GM20431 (cell line): Measurements from ENCODE around the gene ITIH3.

Experiments used
- in situ Hi-C: fragments of 300-500 bp; cut with MseI, MboI; formaldehyde crosslinking; loops from one replicate; pipeline ENCODE4 v1.15.0; 2020; ENCODE audit warnings: low sequenced_read_pairs; ENCODE audit not compliant: unreplicated experiment

ITIH3 gene

DNA sequence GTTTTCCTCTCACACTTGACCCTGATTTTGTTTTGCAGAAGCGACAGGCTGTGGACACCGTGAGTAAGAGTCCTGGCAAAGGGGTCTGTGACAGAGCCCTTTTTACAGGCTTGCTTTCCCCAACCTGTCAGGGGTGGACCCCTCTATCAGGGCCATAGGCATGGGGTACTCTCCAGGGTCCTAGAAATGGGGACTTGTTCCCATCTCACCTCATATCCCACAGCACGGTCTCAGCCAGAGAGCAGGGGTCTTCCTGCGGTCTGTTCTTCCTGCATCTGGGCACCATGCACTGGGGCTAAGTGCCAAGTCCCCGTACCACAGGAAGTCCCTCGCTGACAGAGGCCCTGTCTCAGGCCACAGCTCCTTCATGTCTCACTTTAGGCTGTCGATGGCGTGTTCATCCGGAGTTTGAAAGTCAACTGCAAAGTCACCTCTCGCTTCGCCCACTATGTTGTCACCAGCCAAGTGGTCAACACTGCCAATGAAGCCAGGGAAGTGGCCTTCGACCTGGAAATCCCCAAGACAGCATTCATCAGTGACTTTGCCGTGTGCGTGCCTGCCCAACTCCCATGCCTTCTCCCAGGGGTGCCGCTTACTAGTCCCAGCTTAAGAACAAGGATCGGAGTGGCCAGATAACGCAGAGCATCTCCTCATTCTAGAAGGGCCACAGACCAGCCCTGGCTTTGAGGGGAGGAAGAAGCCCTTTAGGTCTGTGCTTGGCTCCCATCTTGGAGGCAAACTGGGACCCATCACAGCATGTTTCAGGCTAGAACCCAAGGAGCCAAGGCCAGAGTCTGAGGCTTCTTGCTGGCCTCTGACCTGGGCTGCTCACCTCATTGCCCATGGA is 16.4 kb upstream of the ITIH3 start:
- in situ Hi-C loops = no loop called here

DNA sequence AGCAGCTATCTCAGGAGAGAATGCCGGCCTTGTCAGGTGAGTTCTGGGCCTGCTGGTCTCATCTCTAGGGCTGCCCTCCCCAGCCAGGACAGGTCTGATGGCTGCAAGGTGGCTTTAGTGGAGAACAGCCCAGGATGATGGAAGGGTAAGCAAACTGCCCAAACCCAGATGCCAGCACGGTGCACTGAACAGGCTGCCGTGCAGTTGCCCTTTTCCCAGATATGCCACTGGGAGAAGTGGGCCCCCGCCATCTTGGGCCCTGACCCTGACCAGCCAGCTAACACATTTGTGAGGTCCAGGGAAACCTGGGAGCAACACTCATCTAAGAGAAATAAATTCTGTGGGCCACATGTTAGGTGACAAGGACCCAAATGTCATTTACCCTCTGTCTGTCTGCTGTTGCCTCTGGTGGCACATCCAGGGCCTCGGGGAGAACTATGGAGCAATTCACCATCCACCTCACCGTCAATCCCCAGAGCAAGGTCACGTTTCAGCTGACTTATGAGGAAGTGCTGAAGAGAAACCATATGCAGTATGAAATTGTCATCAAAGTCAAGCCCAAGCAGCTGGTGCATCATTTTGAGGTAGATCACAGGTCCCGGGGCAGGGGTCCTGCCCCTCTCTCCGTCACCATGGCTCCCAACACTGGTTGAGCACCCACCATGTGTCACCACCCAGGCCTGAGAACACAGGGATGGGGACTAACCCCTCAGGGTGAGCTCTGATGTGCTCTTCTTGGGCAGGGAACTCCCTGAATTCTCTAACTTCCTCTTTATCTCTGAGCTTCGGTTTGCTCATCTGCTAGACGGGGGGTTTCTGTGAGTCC is 15.4 kb upstream of the ITIH3 start:
- in situ Hi-C loops = no loop called here

DNA sequence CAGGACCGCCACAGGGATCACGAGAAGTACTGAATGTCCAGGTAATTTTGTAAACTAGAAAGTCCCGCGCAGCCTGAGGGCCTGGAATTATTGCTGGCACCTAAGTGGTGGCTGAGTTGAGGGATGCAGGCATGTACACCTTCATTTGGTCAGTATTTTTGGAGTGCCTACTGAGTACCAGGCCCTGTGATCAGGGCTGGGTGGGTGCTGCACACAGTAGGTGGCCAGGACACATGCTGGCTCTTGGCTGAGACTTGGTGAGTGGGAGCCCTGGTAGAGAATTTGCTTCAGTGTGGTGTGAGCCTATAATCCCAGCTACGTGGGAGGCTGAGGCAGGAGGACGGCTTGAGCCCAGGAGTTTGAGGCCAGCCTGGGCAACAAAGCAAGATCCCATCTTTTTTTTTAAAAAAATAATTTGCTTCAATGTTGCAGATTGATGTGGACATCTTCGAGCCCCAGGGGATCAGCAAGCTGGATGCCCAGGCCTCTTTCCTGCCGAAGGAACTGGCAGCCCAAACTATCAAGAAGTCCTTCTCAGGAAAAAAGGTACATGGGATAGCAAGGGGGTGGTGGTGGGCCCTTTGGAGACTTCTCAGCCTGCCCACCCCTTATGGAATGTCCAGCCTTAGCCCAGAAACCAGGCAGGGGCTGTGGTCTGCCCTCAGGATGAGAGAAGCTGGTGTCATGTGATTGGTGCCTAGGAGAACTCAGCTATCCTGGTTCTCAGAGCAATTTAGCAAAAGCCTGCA is 14.6 kb upstream of the ITIH3 start:
- in situ Hi-C loops = no loop called here

DNA sequence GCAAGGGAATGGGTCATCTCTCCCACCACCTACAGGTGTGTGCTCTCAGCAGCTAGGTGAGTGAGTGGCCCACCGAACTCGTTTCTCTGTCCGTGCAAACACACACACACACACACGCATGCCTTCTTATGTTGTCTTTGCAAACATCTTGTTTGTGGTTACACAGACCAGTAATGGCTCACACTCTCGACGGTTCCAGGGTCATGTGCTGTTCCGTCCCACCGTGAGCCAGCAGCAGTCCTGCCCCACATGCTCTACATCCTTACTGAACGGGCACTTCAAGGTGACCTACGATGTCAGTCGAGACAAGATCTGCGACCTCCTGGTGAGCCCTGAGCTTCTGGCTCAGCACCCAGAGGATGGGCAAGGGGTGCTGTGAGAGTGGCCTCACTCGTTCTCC is 12.9 kb upstream of the ITIH3 start:
- in situ Hi-C loops = no loop called here

DNA sequence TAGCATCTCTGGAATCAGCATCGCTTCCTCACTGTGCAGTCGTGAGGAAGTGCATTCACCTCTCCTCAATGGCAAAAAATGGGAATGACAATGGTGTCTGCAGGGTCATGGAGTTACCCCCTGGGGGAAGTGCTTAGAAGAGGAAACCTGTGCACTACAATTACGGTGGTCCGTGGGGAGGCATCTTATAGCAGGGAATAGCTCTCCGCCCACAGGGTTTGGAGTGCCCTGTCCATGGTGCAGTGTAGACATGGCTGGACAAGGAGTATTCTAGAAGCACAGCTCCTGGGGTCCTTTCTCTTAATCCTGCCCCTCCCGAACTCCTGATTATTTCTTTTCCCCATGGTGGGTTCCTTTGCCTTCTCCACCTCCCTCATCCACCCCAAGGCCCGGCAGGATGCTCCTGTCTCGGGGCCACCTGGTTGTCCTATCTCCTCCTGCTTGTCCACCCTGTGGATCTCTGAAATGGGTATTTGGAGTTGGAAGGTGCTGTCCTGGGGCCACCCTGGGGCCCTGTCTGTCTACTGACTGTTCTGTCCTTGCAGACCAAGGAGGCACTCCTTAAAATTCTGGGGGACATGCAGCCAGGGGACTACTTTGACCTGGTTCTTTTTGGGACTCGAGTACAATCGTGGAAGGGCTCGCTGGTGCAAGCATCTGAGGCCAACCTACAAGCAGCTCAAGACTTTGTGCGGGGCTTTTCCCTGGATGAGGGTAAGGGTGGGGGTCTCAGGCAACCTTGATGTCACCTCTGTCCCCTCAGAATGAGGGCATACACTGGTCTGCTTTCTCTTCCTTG is 12.0 kb upstream of the ITIH3 start:
- in situ Hi-C loops = no loop called here

DNA sequence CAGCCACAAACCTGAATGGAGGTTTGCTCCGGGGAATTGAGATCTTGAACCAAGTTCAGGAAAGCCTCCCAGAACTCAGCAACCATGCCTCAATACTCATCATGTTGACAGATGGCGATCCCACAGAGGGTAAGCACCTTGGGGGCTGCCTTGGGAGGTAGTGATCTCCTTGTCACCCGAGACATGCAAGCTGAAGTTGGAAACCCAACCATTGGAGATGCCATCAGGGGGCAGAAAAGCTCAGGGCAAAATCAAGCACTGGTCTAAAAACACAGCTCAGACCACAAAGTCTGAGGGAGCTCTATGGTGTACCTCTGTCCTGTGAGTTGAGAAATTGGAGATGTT is 11.4 kb upstream of the ITIH3 start:
- in situ Hi-C loops = no loop called here

DNA sequence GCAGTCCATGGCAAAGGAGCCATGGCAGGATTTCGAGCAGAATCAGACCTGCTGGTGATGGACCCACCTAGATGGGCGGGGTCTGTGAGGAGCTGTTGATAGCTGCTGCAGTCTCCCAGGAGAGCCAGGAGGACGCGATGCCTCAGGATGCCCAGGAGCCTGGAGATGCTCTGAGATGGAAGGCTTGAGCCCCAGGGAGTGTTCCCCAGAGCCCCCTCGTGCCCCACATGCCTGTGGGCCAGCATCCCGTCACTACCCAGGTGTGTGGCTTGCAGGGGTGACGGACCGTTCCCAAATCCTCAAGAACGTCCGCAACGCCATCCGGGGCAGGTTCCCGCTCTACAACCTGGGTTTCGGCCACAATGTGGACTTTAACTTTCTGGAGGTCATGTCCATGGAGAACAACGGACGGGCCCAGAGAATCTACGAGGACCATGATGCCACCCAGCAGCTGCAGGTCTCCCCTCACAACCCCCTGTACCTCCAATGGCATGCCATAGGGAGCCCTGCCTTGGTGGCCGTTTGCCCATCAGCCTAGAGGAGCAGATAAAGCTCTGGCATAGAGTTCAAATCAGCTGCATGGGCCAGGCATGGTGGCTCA is 10.5 kb upstream of the ITIH3 start:
- in situ Hi-C loops = no loop called here

DNA sequence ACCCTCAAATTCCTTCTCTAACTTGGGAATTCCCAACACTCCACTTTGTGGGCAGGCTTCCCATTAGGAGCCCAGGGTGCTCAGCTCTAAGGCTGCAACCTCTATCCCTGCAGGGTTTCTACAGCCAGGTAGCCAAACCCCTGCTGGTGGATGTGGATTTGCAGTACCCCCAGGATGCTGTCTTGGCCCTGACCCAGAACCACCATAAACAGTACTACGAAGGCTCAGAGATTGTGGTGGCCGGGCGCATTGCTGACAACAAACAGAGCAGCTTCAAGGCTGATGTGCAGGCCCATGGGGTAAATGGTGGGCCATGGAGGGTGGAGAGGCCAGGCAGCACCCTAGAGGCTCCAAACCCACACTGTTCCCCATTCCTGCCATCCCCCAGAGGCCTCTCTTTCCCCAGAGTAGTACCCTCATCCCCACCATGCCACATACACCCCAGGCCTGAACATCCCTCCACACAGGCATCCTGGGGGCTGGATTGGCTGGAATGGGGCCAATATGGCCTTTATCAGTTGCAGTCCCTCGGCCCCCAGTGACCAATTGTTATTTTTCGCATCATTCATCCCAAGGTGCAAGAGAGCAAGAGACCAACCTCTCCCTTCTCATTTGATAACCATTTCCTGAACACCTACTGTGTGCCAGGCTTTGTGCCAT is 9.5 kb upstream of the ITIH3 start:
- in situ Hi-C loops = no loop called here

DNA sequence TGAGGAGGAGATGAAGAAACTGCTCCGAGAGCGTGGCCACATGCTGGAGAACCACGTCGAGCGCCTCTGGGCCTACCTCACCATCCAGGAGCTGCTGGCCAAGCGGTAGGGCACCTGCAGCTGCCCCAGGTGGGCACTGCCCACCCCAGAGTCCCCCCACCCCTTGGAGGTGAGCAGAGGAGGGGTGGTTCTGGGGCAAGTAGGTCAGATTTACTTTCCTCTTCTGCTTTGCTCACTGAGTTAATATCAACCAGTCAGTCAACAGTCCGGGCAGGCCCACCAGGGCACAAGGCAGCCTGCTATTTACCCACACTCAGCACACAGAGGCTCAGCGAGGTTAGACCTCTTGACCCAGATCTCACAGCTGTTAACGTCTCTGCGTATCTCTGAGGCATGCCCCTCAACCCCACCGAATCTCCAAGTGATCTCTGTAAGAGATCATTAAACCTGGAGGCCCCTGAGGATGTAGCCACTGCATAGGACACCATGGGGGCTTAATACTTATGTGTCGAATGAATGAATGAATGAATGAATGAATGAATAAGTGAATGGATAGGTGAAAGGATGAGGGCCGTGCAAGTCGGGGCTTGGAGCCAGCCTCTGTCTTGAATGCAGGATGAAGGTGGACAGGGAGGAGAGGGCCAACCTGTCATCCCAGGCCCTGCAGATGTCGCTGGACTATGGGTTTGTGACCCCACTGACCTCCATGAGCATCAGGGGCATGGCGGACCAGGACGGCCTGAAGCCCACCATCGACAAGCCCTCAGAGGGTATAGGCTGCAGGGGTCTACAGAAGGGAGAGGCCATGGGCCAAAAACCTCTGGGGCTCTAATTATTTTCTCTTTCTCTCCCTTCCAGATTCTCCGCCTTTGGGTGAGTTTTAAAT is 8.0 kb upstream of the ITIH3 start:
- in situ Hi-C loops = no loop called here

DNA sequence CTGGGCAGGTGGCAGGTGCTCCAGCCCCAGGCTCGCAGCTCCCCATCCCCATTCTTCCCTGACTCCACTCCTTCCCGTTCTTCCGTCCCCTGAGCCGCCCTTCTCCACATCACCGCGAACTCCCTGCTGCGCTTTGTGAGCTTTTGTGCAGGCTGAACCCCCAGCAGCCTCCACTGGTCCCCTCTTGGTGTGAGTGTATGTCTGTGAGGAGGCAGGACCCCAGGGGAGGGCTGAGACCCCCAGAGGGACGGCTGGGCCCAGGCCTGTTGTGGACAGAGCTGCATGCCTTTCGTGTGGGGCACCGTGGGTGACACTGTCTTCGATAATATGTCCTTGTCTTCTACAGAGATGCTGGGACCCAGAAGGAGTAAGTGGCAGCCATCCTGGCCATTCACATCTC is 7.3 kb upstream of the ITIH3 start:
- in situ Hi-C loops = no loop called here

DNA sequence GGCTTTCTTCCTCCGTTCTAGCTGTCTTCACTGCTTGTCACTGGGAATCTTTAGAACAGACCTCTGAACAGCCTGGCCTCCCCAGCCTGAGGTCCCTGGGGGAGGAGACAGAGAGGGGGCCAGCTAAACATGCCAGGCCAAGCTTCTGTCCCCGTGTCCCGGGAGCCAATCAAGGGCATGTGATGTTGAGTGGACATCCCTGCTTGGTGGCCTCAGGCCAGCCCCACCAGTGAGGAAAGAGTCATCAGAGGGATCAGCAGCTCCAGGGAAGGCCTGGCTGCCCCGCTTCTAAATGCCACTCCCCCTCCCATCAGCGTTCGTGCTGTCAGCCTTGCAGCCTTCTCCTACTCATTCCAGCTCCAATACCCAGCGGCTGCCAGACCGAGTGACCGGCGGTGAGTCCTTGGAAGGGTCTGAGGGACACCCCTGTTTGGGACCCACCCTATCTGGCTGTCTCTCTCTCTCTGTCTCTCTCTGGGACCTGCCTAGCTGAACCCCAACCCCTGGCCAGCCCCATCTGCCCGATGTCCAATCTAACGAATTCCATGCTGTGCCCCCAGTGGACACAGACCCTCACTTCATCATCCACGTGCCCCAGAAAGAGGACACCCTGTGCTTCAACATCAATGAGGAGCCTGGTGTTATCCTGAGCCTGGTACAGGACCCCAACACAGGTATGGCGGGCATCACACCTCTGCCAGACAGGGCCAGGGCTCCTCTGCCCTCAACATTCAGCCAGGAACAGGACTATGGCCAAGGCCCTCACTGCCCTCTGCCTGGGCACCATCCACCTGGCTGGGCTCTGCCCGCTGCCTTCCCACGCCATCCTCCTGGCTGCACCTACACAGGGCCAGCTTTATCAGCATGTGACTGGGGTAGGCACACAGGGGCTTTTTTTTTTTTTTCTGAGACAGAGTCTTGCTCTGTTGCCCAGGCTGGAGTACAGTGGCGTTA is 6.6 kb upstream of the ITIH3 start:
- in situ Hi-C loops = no loop called here

DNA sequence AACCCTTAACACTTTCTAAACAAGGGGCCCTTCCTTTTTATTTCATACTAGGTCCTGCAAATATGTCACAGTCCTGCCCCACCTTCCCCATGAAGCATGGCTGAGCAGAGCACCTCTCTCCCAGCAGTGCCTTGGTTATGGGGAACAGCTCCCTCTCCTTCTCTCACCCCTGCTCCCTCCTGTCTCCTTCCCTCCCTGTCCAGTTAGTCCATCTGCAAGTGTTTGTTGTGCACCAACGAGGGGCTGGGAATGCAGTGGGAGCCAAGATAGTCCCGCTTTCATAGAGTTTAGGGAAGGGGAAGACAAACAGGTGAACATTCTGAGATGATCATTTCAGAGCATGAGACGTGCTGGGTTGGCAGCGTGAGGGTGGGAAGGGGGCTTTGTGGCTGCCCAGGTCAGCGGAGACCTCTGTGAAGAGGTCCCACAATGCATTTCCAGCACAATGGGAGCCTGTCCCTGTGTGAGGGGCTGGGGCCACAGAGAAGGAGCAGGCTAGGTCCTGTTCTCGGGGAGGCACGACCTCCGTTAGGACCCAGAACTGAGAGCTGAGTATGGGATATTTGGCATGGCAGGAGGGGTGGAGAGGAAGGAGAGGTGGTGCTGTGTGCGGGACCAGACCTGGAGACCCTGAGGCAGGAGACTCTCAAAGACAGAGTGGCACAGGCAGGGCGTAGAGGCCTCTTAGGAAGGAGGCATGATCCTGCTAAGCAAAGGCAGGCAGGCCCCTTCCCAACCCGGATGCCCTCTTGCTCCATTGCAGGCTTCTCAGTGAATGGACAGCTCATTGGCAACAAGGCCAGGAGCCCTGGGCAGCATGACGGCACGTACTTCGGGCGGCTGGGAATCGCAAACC is 5.5 kb upstream of the ITIH3 start:
- in situ Hi-C loops = no loop called here

DNA sequence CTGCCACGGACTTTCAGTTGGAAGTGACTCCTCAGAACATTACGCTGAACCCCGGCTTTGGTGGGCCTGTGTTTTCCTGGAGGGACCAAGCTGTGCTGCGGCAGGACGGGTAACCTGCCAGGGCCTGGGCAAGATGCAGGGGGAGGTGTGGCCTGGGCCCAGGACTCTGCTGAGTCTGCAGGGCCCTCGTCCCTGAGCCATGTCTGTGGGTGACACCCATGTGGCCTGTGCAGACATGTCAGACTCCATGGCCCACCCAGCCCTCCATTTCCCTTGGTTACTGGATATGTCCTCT is 4.9 kb upstream of the ITIH3 start:
- in situ Hi-C loops = no loop called here

DNA sequence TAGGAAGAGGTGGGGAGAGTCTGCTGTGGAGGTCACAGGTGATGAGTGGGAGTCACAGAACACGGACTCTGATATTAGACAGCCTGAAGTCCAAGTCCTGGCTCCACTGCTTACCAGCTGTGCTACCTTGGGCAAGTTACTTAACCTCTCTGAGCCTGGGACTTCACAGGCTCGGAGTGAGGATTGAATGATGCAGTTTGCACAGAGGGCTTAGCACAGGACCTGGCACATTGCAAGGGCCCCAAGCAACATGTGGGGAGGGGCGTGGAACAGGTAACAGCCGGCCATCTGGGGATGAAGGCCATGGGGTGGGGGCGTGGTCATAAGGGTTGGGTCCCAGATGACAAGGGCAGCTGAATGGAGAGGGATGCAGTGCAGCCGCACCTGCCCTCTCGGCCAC is 4.3 kb upstream of the ITIH3 start:
- in situ Hi-C loops = no loop called here

DNA sequence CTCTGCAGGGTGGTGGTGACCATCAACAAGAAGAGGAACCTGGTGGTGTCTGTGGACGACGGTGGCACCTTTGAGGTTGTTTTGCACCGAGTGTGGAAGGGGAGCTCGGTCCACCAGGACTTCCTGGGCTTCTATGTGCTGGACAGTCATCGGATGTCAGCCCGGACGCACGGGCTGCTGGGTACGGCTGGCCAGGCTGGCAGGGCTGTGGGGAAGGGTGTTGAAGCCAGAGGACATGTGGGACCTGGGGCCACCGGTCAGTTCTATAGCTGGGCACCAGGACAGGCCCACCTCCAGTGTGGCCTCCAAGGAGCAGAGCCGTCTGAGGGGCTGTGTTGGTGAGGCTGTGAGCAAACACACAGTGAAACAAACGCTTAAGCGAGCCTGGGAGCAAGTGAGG is 3.9 kb upstream of the ITIH3 start:
- in situ Hi-C loops = no loop called here

DNA sequence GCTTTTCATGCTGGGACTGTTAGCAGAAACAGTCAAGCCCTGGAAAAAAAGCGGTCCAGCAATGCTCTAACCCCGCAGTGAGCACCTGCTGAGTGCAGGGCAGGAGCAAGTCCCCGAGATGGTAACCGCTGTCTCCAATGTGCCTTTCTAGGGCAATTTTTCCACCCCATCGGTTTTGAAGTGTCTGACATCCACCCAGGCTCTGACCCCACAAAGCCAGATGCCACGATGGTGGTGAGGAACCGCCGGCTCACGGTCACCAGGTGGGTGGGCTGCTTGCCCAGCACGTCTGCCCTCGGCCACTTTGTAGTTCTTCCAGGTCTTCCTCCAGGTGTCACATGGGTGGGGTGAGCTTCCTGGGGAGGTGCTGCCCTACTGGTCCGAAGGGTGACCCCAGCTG is 3.2 kb upstream of the ITIH3 start:
- in situ Hi-C loops = no loop called here

DNA sequence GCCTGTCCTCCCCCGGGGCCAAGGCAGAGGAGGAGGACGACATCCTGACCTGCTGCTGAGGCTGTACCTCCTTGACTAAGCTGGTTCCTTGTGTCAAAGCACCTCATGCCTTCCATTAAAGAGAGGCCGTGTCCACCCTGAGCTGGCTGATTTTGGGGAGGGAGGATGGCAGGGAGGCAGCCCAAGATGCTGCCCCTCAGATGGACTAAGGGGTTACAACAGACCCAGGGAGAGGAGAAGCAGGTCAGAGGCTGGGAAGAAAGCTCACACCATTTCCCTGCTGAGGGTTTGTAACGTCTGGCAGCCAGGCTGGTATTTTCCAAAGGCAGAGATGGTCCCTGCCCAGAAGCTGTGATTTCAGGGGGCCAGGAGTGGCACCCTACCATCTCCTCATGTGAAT is 2.7 kb upstream of the ITIH3 start:
- in situ Hi-C loops = no loop called here
